Activated T-cell treated with anti-CD3 and anti-CD28 coated beads for 4 hours (primary cell): ENCODE results near the gene TRIM46.

Experiments used
- DNase-seq: peaks from one replicate; pipeline ENCODE4 v3.0.0-alpha.2; 2020

TRIM46 gene

GRCh38 chr1:155172732-155173477 lies 744 bp upstream of the TRIM46 start, which contains the start of gene KRTCAP2:
KRTCAP2 (minus strand) TSS chr1:155173304; CDS start chr1:155173224, 80 bp downstream.
- peak; percentile 93 for DNase-seq

- peak; percentile 21 for DNase-seq
Measured at GRCh38 chr1:155174324-155175280, 953 bp downstream of the TRIM46 start.

- no peak for DNase-seq
Measured at GRCh38 chr1:155175281-155175926, 1.8 kb downstream of the TRIM46 start.

GRCh38 chr1:155175927-155176371 lies 2.3 kb downstream of the TRIM46 start:
- DNase-seq, result no peak

GRCh38 chr1:155176544-155177071 lies 3.0 kb downstream of the TRIM46 start:
- peak; percentile 85 for DNase-seq

- DNase-seq, result no peak
Measured at GRCh38 chr1:155177192-155177917, 3.7 kb downstream of the TRIM46 start.

- DNase-seq, result no peak
Measured at GRCh38 chr1:155177918-155178281, 4.3 kb downstream of the TRIM46 start.

- DNase-seq, result no peak
Measured at GRCh38 chr1:155178441-155179111, 4.9 kb downstream of the TRIM46 start.

- DNase-seq, result no peak
Measured at GRCh38 chr1:155179112-155180031, 5.7 kb downstream of the TRIM46 start.

GRCh38 chr1:155181371-155182051 lies 7.9 kb downstream of the TRIM46 start:
- DNase-seq, result no peak

- no peak for DNase-seq
Measured at GRCh38 chr1:155182052-155182550, 8.5 kb downstream of the TRIM46 start.

GRCh38 chr1:155183775-155184221 lies 10.1 kb downstream of the TRIM46 start:
- DNase-seq, result no peak

GRCh38 chr1:155184351-155184811 lies 10.7 kb downstream of the TRIM46 start:
- DNase-seq, result no peak

- no peak for DNase-seq
Measured at GRCh38 chr1:155184835-155185782, 11.5 kb downstream of the TRIM46 start.

GRCh38 chr1:155185783-155186066 lies 12.1 kb downstream of the TRIM46 start:
- DNase-seq, result no peak

GRCh38 chr1:155186067-155186793 lies 12.6 kb downstream of the TRIM46 start:
- DNase-seq, result no peak

GRCh38 chr1:155186794-155187455 lies 13.3 kb downstream of the TRIM46 start:
- DNase-seq, result no peak
